IMR-90 (cell line): ENCODE results near the gene ALLC.
"Not testable (repeated sequence)": the region's sequence is repeated elsewhere in the genome, so short reads cannot be mapped to it uniquely, and the experiment has no call there.

Source experiments
- POLR2A ChIP-seq: IDR thresholded peaks from 2 replicates; pipeline ENCODE4 v1.6.1; 2012; ENCODE audit warnings: mild to moderate bottlenecking, low read depth, low read length
- RAD21 ChIP-seq: IDR thresholded peaks from 2 replicates; pipeline ENCODE4 v1.6.1; 2012; ENCODE audit warnings: low read length, improper control_type of control experiment
- TF ChIP-seq, protein P1 (sequence below): conservative IDR thresholded peaks from 2 replicates; pipeline ENCODE4 v1.5.1; 2012; ENCODE audit warnings: mild to moderate bottlenecking, low read depth, low read length, improper control_type of control experiment
- TF ChIP-seq, protein P2 (sequence below): fragments of 150-350 bp; IDR thresholded peaks from 2 replicates; pipeline ENCODE4 v1.6.1; 2016; ENCODE audit warnings: low read depth, mild to moderate bottlenecking, low read length, moderate library complexity, borderline replicate concordance

DNA sequence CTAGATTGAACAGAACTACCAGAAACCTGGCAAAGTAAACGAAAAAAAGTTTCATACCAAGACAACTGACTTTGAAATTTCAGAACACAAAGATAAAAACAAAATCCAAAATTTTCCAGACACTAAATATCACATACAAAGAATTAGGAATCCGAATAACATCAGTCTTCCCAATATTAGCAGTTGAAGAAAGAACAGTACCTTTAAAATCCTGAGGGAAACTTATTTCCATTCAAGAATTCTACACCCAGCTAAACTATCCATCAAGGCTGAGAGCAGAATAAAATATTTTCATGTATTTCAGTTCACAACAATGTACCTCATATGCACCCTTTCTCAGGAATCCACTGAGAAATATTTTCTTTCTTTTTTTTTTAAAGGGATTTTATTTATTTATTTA lies 43.3 kb upstream of the ALLC start:
- TF ChIP-seq, protein P1, sequence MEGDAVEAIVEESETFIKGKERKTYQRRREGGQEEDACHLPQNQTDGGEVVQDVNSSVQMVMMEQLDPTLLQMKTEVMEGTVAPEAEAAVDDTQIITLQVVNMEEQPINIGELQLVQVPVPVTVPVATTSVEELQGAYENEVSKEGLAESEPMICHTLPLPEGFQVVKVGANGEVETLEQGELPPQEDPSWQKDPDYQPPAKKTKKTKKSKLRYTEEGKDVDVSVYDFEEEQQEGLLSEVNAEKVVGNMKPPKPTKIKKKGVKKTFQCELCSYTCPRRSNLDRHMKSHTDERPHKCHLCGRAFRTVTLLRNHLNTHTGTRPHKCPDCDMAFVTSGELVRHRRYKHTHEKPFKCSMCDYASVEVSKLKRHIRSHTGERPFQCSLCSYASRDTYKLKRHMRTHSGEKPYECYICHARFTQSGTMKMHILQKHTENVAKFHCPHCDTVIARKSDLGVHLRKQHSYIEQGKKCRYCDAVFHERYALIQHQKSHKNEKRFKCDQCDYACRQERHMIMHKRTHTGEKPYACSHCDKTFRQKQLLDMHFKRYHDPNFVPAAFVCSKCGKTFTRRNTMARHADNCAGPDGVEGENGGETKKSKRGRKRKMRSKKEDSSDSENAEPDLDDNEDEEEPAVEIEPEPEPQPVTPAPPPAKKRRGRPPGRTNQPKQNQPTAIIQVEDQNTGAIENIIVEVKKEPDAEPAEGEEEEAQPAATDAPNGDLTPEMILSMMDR: not testable (repeated sequence)
- TF ChIP-seq POLR2A, RAD21: not testable (repeated sequence)
- TF ChIP-seq, protein P2, sequence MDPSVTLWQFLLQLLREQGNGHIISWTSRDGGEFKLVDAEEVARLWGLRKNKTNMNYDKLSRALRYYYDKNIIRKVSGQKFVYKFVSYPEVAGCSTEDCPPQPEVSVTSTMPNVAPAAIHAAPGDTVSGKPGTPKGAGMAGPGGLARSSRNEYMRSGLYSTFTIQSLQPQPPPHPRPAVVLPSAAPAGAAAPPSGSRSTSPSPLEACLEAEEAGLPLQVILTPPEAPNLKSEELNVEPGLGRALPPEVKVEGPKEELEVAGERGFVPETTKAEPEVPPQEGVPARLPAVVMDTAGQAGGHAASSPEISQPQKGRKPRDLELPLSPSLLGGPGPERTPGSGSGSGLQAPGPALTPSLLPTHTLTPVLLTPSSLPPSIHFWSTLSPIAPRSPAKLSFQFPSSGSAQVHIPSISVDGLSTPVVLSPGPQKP: not testable (repeated sequence)
